Superior temporal gyrus (tissue), 1 donor: ENCODE measurements around the gene FMO1.
A peak's percentile ranks its signal among the peaks of the same experiment; 100 is the strongest.
"Not testable (repeated sequence)": the region's sequence is repeated elsewhere in the genome, so short reads cannot be mapped to it uniquely, and the experiment has no call there.

Source experiments
- DNase-seq: peaks from one replicate; pipeline ENCODE4 v3.0.0-alpha.2; 2016; ENCODE audit errors: extremely low spot score

Gene FMO1

GRCh38 chr1:171248302-171248701, at the start of gene FMO1:
TSS of gene FMO1 (plus strand) at chr1:171248494. CDS start at chr1:171258088, 9,594 bp downstream.
- no peak for DNase-seq

- DNase-seq, result no peak
Observed at GRCh38 chr1:171204296-171204695, 44.0 kb upstream of the FMO1 start.

- no peak for DNase-seq
Observed at GRCh38 chr1:171206204-171206977, 41.9 kb upstream of the FMO1 start.

GRCh38 chr1:171206978-171207355, 41.3 kb upstream of the FMO1 start:
- no peak for DNase-seq

- no peak for DNase-seq
Observed at GRCh38 chr1:171207377-171207776, 40.9 kb upstream of the FMO1 start.

- no peak for DNase-seq
Observed at GRCh38 chr1:171210355-171210754, 37.9 kb upstream of the FMO1 start.

GRCh38 chr1:171212607-171213351, 35.5 kb upstream of the FMO1 start:
- no peak for DNase-seq

GRCh38 chr1:171213559-171214454, 34.5 kb upstream of the FMO1 start:
- no peak for DNase-seq

GRCh38 chr1:171217658-171218443, 30.4 kb upstream of the FMO1 start:
- no peak for DNase-seq

GRCh38 chr1:171218661-171219060, 29.6 kb upstream of the FMO1 start:
- no peak for DNase-seq

GRCh38 chr1:171219346-171220080, 28.8 kb upstream of the FMO1 start:
- no peak for DNase-seq

- no peak for DNase-seq
Observed at GRCh38 chr1:171220081-171220420, 28.2 kb upstream of the FMO1 start.

- no peak for DNase-seq
Observed at GRCh38 chr1:171220581-171221054, 27.7 kb upstream of the FMO1 start.

GRCh38 chr1:171221665-171222591, 26.4 kb upstream of the FMO1 start:
- DNase-seq, result no peak

- no peak for DNase-seq
Observed at GRCh38 chr1:171222936-171223335, 25.4 kb upstream of the FMO1 start.

- not testable (repeated sequence) for DNase-seq
Observed at GRCh38 chr1:171224257-171224656, 24.0 kb upstream of the FMO1 start.

- peak; percentile 81 for DNase-seq
Observed at GRCh38 chr1:171226747-171227370, 21.4 kb upstream of the FMO1 start.

- no peak for DNase-seq
Observed at GRCh38 chr1:171231326-171231725, 17.0 kb upstream of the FMO1 start.

- DNase-seq, result no peak
Observed at GRCh38 chr1:171233183-171233582, 15.1 kb upstream of the FMO1 start.
